ENCODE data around the gene TPO. TPM values are rescaled to one million over a fixed set of nuclear protein-coding genes. Genes with fewer than 3 reads are reported as not detected.

Gene TPO
- polyA plus RNA-seq, 4 donors = 0.34 to 1.7 (median 1.4) TPM; not detected in 1

GRCh38 chr2:1551905-1552304, 138.6 kb downstream of the TPO start:
- DNase-seq (no peak), FAIRE-seq (no peak)
- Histone ChIP-seq H3K4me1 (ENCODE audit: control insufficient read depth in 3 of 3, insufficient read depth in 2 of 3, low read depth in 1 of 3, low read length in 2 of 3) (peaks cover 0 to 38% (median 0%) of the 10 kb centered on the region in 3 donors), H3K9me3 (ENCODE audit: control insufficient read depth in 2 of 2, insufficient read depth in 1 of 2, low read depth in 1 of 2, low read length in 1 of 2) (no peaks in the 10 kb centered on the region), H3K36me3 (ENCODE audit: control insufficient read depth in 3 of 3, insufficient read depth in 2 of 3, low read depth in 1 of 3, low read length in 3 of 3) (no peaks in the 10 kb centered on the region), H3K27me3 (ENCODE audit: control insufficient read depth in 3 of 3, insufficient read depth in 3 of 3, low read length in 3 of 3) (no peaks in the 10 kb centered on the region), H3K27ac (ENCODE audit: low read depth in 1 of 3, low read length in 2 of 3) (no peak overlapping the region), H3K4me3 (ENCODE audit: low read depth in 1 of 3, low read length in 3 of 3) (no peak overlapping the region)
- WGBS, 3 donors = 82 to 90% (median 86%) methylated on average over 4 of the region's 4 CpGs

GRCh38 chr2:1552611-1553010, 139.3 kb downstream of the TPO start:
- H3K4me1 ChIP-seq (ENCODE audit: control insufficient read depth in 3 of 3, insufficient read depth in 2 of 3, low read depth in 1 of 3, low read length in 2 of 3) = peaks cover 0 to 33% (median 0%) of the 10 kb centered on the region in 3 donors
- H3K27me3 ChIP-seq (ENCODE audit: control insufficient read depth in 3 of 3, insufficient read depth in 3 of 3, low read length in 3 of 3) = no peaks in the 10 kb centered on the region
- no peaks in the 10 kb centered on the region for H3K36me3 ChIP-seq (ENCODE audit: control insufficient read depth in 3 of 3, insufficient read depth in 2 of 3, low read depth in 1 of 3, low read length in 3 of 3)
- WGBS, 3 donors = 77 to 80% (median 80%) methylated on average over 7 of the region's 7 CpGs
- no peak overlapping the region for H3K4me3 ChIP-seq (ENCODE audit: low read depth in 1 of 3, low read length in 3 of 3)
- DNase-seq (no peak), FAIRE-seq (no peak)
- H3K9me3 ChIP-seq (ENCODE audit: control insufficient read depth in 2 of 2, insufficient read depth in 1 of 2, low read depth in 1 of 2, low read length in 1 of 2) = no peaks in the 10 kb centered on the region
- peak overlapping the region in 1 of 3 donors; percentile 86 for H3K27ac ChIP-seq (ENCODE audit: low read depth in 1 of 3, low read length in 2 of 3)

- whole genome bisulfite sequencing, 3 donors = 55 to 58% (median 56%) methylated on average over 9 of the region's 9 CpGs
- peak in 1 of 2 donors; percentile 90 for DNase-seq
- H3K27ac ChIP-seq (ENCODE audit: low read depth in 1 of 3, low read length in 2 of 3) = peak overlapping the region in 1 of 3 donors; percentile 86
These were observed 140.5 kb downstream of the TPO start for GRCh38 chr2:1553671-1554295.

GRCh38 chr2:1556286-1556685, 143.0 kb downstream of the TPO start:
- DNase-seq = no peak
- Histone ChIP-seq H3K27me3 (ENCODE audit: control insufficient read depth in 3 of 3, insufficient read depth in 3 of 3, low read length in 3 of 3) (peaks cover 0 to 7% (median 0%) of the 10 kb centered on the region in 3 donors), H3K9me3 (ENCODE audit: control insufficient read depth in 2 of 2, insufficient read depth in 1 of 2, low read depth in 1 of 2, low read length in 1 of 2) (no peaks in the 10 kb centered on the region), H3K36me3 (ENCODE audit: control insufficient read depth in 3 of 3, insufficient read depth in 2 of 3, low read depth in 1 of 3, low read length in 3 of 3) (no peaks in the 10 kb centered on the region), H3K4me1 (ENCODE audit: control insufficient read depth in 3 of 3, insufficient read depth in 2 of 3, low read depth in 1 of 3, low read length in 2 of 3) (peaks cover 0 to 14% (median 0%) of the 10 kb centered on the region in 3 donors), H3K27ac (ENCODE audit: low read depth in 1 of 3, low read length in 2 of 3) (no peak overlapping the region), H3K4me3 (ENCODE audit: low read depth in 1 of 3, low read length in 3 of 3) (no peak overlapping the region)
- whole genome bisulfite sequencing, 3 donors = 86 to 97% (median 87%) methylated on average over 9 of the region's 9 CpGs
- no peak for FAIRE-seq

More at GRCh38 chr2:1553671-1554295, 140.5 kb downstream of the TPO start:
- Histone ChIP-seq H3K4me3 (ENCODE audit: low read depth in 1 of 3, low read length in 3 of 3) (no peak overlapping the region), H3K27me3 (ENCODE audit: control insufficient read depth in 3 of 3, insufficient read depth in 3 of 3, low read length in 3 of 3) (no peaks in the 10 kb centered on the region), H3K9me3 (ENCODE audit: control insufficient read depth in 2 of 2, insufficient read depth in 1 of 2, low read depth in 1 of 2, low read length in 1 of 2) (no peaks in the 10 kb centered on the region), H3K36me3 (ENCODE audit: control insufficient read depth in 3 of 3, insufficient read depth in 2 of 3, low read depth in 1 of 3, low read length in 3 of 3) (no peaks in the 10 kb centered on the region), H3K4me1 (ENCODE audit: control insufficient read depth in 3 of 3, insufficient read depth in 2 of 3, low read depth in 1 of 3, low read length in 2 of 3) (peaks cover 0 to 33% (median 0%) of the 10 kb centered on the region in 3 donors)
- FAIRE-seq = no peak

GRCh38 chr2:1556776-1557466, 143.7 kb downstream of the TPO start:
- no peak overlapping the region for H3K4me3 ChIP-seq (ENCODE audit: low read depth in 1 of 3, low read length in 3 of 3)
- FAIRE-seq = no peak
- 69 to 81% (median 71%) methylated on average over 13 of the region's 13 CpGs for WGBS, 3 donors
- peaks cover 0 to 9% (median 0%) of the 10 kb centered on the region in 3 donors for H3K27me3 ChIP-seq (ENCODE audit: control insufficient read depth in 3 of 3, insufficient read depth in 3 of 3, low read length in 3 of 3)
- no peak for DNase-seq
- peaks cover 0 to 14% (median 0%) of the 10 kb centered on the region in 3 donors for H3K4me1 ChIP-seq (ENCODE audit: control insufficient read depth in 3 of 3, insufficient read depth in 2 of 3, low read depth in 1 of 3, low read length in 2 of 3)
- no peak overlapping the region for H3K27ac ChIP-seq (ENCODE audit: low read depth in 1 of 3, low read length in 2 of 3)
- no peaks in the 10 kb centered on the region for H3K36me3 ChIP-seq (ENCODE audit: control insufficient read depth in 3 of 3, insufficient read depth in 2 of 3, low read depth in 1 of 3, low read length in 3 of 3)
- no peaks in the 10 kb centered on the region for H3K9me3 ChIP-seq (ENCODE audit: control insufficient read depth in 2 of 2, insufficient read depth in 1 of 2, low read depth in 1 of 2, low read length in 1 of 2)

- H3K4me1 ChIP-seq (ENCODE audit: control insufficient read depth in 3 of 3, insufficient read depth in 2 of 3, low read depth in 1 of 3, low read length in 2 of 3) = peaks cover 0 to 14% (median 0%) of the 10 kb centered on the region in 3 donors
- no peak for FAIRE-seq
- 74 to 85% (median 83%) methylated on average over 11 of the region's 11 CpGs for WGBS, 3 donors
- H3K4me3 ChIP-seq (ENCODE audit: low read depth in 1 of 3, low read length in 3 of 3) = no peak overlapping the region
- H3K9me3 ChIP-seq (ENCODE audit: control insufficient read depth in 2 of 2, insufficient read depth in 1 of 2, low read depth in 1 of 2, low read length in 1 of 2) = no peaks in the 10 kb centered on the region
- peaks cover 0 to 9% (median 0%) of the 10 kb centered on the region in 3 donors for H3K27me3 ChIP-seq (ENCODE audit: control insufficient read depth in 3 of 3, insufficient read depth in 3 of 3, low read length in 3 of 3)
- H3K36me3 ChIP-seq (ENCODE audit: control insufficient read depth in 3 of 3, insufficient read depth in 2 of 3, low read depth in 1 of 3, low read length in 3 of 3) = no peaks in the 10 kb centered on the region
- no peak for DNase-seq
- no peak overlapping the region for H3K27ac ChIP-seq (ENCODE audit: low read depth in 1 of 3, low read length in 2 of 3)
These were observed 144.2 kb downstream of the TPO start for GRCh38 chr2:1557467-1557820.

- 80 to 90% (median 85%) methylated on average over 15 of the region's 15 CpGs for WGBS, 3 donors
- peaks cover 0 to 9% (median 2%) of the 10 kb centered on the region in 3 donors for H3K27me3 ChIP-seq (ENCODE audit: control insufficient read depth in 3 of 3, insufficient read depth in 3 of 3, low read length in 3 of 3)
These were observed 146.4 kb downstream of the TPO start for GRCh38 chr2:1559589-1560175.

GRCh38 chr2:1561259-1561658, 148.0 kb downstream of the TPO start:
- no peak for FAIRE-seq
- Histone ChIP-seq H3K4me1 (ENCODE audit: control insufficient read depth in 3 of 3, insufficient read depth in 2 of 3, low read depth in 1 of 3, low read length in 2 of 3) (no peaks in the 10 kb centered on the region), H3K4me3 (ENCODE audit: low read depth in 1 of 3, low read length in 3 of 3) (no peak overlapping the region), H3K9me3 (ENCODE audit: control insufficient read depth in 2 of 2, insufficient read depth in 1 of 2, low read depth in 1 of 2, low read length in 1 of 2) (no peaks in the 10 kb centered on the region), H3K27me3 (ENCODE audit: control insufficient read depth in 3 of 3, insufficient read depth in 3 of 3, low read length in 3 of 3) (peaks cover 0 to 9% (median 2%) of the 10 kb centered on the region in 3 donors), H3K27ac (ENCODE audit: low read depth in 1 of 3, low read length in 2 of 3) (no peak overlapping the region), H3K36me3 (ENCODE audit: control insufficient read depth in 3 of 3, insufficient read depth in 2 of 3, low read depth in 1 of 3, low read length in 3 of 3) (no peaks in the 10 kb centered on the region)
- 74 to 81% (median 75%) methylated on average over 14 of the region's 14 CpGs for WGBS, 3 donors
- no peak for DNase-seq

More at GRCh38 chr2:1559589-1560175, 146.4 kb downstream of the TPO start:
- no peaks in the 10 kb centered on the region for H3K9me3 ChIP-seq (ENCODE audit: control insufficient read depth in 2 of 2, insufficient read depth in 1 of 2, low read depth in 1 of 2, low read length in 1 of 2)
- DNase-seq (no peak), FAIRE-seq (no peak)
- H3K4me1 ChIP-seq (ENCODE audit: control insufficient read depth in 3 of 3, insufficient read depth in 2 of 3, low read depth in 1 of 3, low read length in 2 of 3) = no peaks in the 10 kb centered on the region
- H3K27ac ChIP-seq (ENCODE audit: low read depth in 1 of 3, low read length in 2 of 3) = no peak overlapping the region
- no peak overlapping the region for H3K4me3 ChIP-seq (ENCODE audit: low read depth in 1 of 3, low read length in 3 of 3)
- no peaks in the 10 kb centered on the region for H3K36me3 ChIP-seq (ENCODE audit: control insufficient read depth in 3 of 3, insufficient read depth in 2 of 3, low read depth in 1 of 3, low read length in 3 of 3)

All from small intestine (tissue), 7 donors.